BLaER1 treated with 17β-estradiol and CSF1 and Interleukin-3, amounts not matched to agents 10 nM and 100 nM (cell line): ENCODE measurements around the gene LAG3.
"Not testable (repeated sequence)": the region's sequence is repeated elsewhere in the genome, so short reads cannot be mapped to it uniquely, and the experiment has no call there.

Experiments used
- H3K27ac ChIP-seq, 11 experiments: shearing (Covaris generic); formaldehyde crosslinking; 2 replicates each; pipeline ENCODE4 v1.8.1; 2022
- H3K27me3 ChIP-seq, 11 experiments: shearing (Covaris generic); formaldehyde crosslinking; 2 replicates each; pipeline ENCODE4 v1.8.1; 2022
- H3K36me3 ChIP-seq, 11 experiments: shearing (Covaris generic); formaldehyde crosslinking; 2 replicates each; pipeline ENCODE4 v1.8.1; 2022
- H3K4me1 ChIP-seq, 10 experiments: shearing (Covaris generic); formaldehyde crosslinking; 2 replicates each; pipeline ENCODE4 v1.8.1; 2022
- H3K4me2 ChIP-seq, 11 experiments: shearing (Covaris generic); formaldehyde crosslinking; 2 replicates each; pipeline ENCODE4 v1.8.1; 2022
- H3K4me3 ChIP-seq, 10 experiments: shearing (Covaris generic); formaldehyde crosslinking; 2 replicates each; pipeline ENCODE4 v1.8.1; 2022
- H3K9ac ChIP-seq, 11 experiments: shearing (Covaris generic); formaldehyde crosslinking; 2 replicates each; pipeline ENCODE4 v1.8.1; 2022
- H3K9me3 ChIP-seq, 11 experiments: shearing (Covaris generic); formaldehyde crosslinking; replicated peaks in 1 of 11; 2 replicates each; pipeline ENCODE4 v1.8.1; 2022
- H4K20me1 ChIP-seq, 11 experiments: shearing (Covaris generic); formaldehyde crosslinking; 2 replicates each; pipeline ENCODE4 v1.8.1; 2022
- Cebpa-rat ChIP-seq, 11 experiments: shearing (Covaris generic); IDR thresholded peaks; 2 replicates each; pipeline ENCODE4 v1.8.1; 2022

The LAG3 gene

DNA sequence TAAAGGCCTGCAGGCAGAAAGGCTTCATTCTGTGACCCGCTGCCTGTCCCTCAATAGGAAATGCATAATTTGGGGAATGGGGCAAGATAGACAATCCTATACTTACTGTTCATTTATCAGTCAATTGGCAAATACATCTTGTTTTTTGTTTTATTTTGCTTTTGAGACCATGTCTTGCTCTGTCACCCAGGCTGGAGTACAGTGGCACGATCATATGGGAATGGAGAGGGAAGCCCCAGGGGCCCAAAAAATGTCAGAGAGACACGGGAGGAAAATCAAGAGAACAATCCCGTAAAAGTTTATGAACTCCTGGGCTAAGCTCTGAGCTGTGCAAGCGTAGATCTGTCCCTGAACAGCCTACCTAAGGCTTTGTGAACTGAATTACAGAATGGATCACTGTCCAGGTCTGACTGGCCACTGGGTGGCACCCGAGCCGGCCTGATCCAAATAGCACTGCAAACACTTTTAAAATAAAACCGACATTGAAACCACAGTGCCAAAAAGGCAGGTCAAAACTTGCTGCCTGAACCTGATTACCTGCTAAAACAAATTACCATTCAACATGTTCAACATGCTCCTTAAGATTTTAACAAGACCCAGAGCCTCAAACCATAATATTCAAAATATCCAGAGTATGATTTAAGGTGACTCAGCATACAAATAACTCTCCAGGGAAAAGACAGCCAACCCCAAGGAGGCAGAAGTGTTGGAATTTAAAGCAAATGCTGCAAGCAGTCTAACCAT is 36.7 kb upstream of the LAG3 start:
- H3K4me1 ChIP-seq, result peaks cover 0 to 19% (median 14%) of the 10 kb centered on the region in 10 experiments; a peak in 17 of 20 replicates
- peak overlapping the region in 2 of 11 experiments; percentile 2 to 45; a peak in 3 of 22 replicates for H3K9ac ChIP-seq
- peak overlapping the region in 9 of 11 experiments; percentile 1 to 47 (median 27); a peak in 9 of 22 replicates for H3K4me2 ChIP-seq
- H3K9me3 ChIP-seq, result no peaks in the 10 kb centered on the region
- TF ChIP-seq Cebpa-rat (IDR thresholded peaks at IDR 0.05), result no peak
- H3K27me3 ChIP-seq, result no peaks in the 10 kb centered on the region
- H4K20me1 ChIP-seq, result peaks cover 0 to 12% (median 0%) of the 10 kb centered on the region in 11 experiments; a peak in 3 of 22 replicates
- peak overlapping the region in 1 of 11 experiments; percentile 8; a peak in 2 of 22 replicates for H3K27ac ChIP-seq
- H3K36me3 ChIP-seq, result peaks cover 13 to 49% (median 37%) of the 10 kb centered on the region in 11 experiments
- H3K4me3 ChIP-seq, result no peak overlapping the region

DNA sequence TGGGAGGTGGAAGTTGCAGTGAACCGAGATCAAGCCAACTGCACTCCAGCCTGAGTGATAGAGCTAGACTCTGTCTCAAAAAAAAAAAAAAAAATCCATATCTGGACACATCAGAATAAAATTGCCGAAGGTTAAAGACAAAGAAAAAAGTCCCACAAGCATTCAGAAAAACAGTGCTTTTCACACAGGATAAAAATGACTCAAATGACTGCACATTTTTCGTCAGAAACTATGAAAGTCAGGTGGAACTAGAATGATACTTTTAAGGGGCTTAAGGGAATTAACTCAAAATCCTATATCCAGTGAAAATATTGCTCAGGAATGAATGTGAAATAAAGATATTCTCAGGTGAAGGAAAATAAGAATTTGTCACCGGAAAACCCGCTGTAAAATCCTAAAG is 35.6 kb upstream of the LAG3 start:
- TF ChIP-seq Cebpa-rat (IDR thresholded peaks at IDR 0.05), result no peak
- Histone ChIP-seq H3K27ac (no peak overlapping the region), H4K20me1 (peaks cover 0 to 6% (median 0%) of the 10 kb centered on the region in 11 experiments; a peak in 1 of 22 replicates)

DNA sequence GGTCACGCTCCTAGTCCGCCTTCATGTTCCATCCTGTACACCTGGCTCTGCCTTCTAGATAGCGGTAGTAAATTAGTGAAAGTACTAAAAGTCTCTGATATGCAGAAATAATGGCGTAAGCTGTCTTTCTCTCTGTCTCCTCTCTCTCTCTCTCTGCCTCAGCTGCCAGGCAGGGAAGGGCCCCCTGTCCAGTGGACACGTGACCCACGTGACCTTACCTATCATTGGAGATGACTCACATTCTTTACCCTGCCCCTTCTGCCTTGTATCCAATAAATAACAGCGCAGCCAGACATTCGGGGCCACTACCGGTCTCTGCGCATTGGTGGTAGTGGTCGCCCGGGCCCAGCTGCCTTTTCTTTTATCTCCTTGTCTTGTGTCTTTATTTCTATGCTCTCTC is 30.2 kb upstream of the LAG3 start:
- H3K4me1 ChIP-seq, result peaks cover 16 to 29% (median 23%) of the 10 kb centered on the region in 10 experiments
- not testable (repeated sequence) for H3K9ac ChIP-seq, H3K27me3 ChIP-seq, H3K4me2 ChIP-seq, H3K9me3 ChIP-seq, H3K4me3 ChIP-seq, H4K20me1 ChIP-seq, H3K27ac ChIP-seq
- peaks cover 4 to 12% (median 10%) of the 10 kb centered on the region in 11 experiments for H3K36me3 ChIP-seq

More for the DNA sequence above, 35.6 kb upstream of the LAG3 start:
- no peaks in the 10 kb centered on the region for H3K27me3 ChIP-seq
- peaks cover 0 to 15% (median 10%) of the 10 kb centered on the region in 10 experiments; a peak in 16 of 20 replicates for H3K4me1 ChIP-seq
- H3K9me3 ChIP-seq, result no peaks in the 10 kb centered on the region
- H3K4me3 ChIP-seq, result no peak overlapping the region
- H3K36me3 ChIP-seq, result peaks cover 3 to 38% (median 26%) of the 10 kb centered on the region in 11 experiments; a peak in 19 of 22 replicates
- no peak overlapping the region for H3K4me2 ChIP-seq
- H3K9ac ChIP-seq, result no peak overlapping the region

DNA sequence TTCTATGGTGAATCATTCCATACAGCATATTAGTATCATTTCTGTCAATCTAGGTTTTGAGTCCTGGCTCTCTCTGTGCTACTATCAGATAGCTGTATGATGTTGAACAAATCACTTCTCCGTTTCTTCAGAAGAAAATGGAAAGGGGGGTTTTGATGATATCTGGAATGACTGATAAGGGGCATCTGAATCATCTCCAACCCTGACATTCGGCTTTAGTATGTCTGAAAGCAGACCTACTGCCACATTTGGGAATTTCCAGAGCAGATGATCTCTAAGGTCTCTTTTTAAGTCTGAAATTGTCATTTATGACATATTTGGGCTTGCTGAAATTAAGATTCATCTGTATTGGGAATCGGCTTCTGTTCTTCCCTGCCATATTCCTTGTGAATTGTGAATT is 29.5 kb upstream of the LAG3 start:
- Histone ChIP-seq H3K9ac (no peak overlapping the region), H4K20me1 (peaks cover 0 to under 1% (median 0%) of the 10 kb centered on the region in 11 experiments; a peak in 1 of 22 replicates), H3K27ac (no peak overlapping the region), H3K27me3 (no peaks in the 10 kb centered on the region), H3K9me3 (no peaks in the 10 kb centered on the region), H3K4me2 (no peak overlapping the region), H3K4me1 (peaks cover 16 to 34% (median 25%) of the 10 kb centered on the region in 10 experiments), H3K4me3 (no peak overlapping the region), H3K36me3 (peaks cover 11 to 19% (median 17%) of the 10 kb centered on the region in 11 experiments)
- TF ChIP-seq Cebpa-rat (IDR thresholded peaks at IDR 0.05), result no peak

DNA sequence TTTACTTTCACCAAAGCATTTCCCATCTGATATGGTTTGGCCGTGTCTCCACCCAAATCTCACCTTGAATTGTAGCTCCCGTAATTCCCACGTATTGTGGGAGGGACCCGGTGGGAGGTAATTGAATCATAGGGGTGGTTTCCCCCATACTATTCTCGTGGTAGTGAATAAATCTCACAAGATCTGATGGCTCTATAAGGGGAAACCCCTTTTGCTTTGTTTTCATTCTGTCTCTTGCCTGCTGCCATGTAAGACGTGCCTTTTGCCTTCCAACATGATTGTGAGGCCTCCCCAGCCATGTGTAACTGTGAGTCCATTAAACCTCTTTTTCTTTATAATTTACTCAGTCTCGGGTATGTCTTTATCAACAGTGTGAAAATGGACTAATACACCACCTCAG is 29.0 kb upstream of the LAG3 start:
- H3K27ac ChIP-seq, H3K4me2 ChIP-seq, H3K4me3 ChIP-seq, H4K20me1 ChIP-seq, H3K9ac ChIP-seq, H3K27me3 ChIP-seq, H3K9me3 ChIP-seq: not testable (repeated sequence)
- H3K4me1 ChIP-seq, result peaks cover 16 to 34% (median 25%) of the 10 kb centered on the region in 10 experiments
- peaks cover 16 to 24% (median 22%) of the 10 kb centered on the region in 11 experiments for H3K36me3 ChIP-seq

DNA sequence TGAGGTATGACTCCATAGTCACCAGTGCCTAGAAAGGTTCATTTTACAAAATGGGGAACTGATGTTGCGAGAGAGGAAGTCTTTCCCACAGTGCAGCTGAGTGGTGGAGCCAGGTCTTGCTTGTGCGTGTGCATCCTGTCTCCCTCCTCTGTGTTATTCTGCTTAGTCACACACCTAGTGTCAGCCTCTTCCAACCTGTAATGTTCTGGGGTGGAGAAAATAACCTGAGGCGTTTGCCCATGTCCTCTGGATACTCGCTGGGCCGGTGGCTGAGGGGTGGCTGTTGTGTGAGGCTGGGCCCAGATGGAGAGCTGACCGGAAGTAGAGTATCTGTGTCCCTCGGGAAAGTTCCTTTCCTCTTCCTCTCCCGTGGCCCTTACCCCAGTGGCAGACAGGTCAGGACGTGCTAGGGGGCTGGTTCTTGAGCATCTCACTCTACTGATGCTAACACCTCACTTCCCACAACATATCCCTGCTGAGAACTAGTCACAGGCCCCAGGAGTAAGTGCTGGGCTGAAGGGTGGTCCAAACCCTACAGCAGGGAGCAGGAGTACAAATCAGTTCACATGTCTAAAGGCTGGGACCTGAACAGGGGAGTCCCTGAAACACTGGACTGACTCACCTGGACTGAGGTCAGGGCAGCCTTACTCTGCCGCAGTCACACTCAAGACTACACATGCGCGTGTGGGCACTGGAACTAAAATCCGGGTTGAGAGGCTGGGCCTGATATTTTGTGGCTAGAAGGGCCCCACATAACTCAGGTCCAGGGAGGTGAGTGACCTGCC is 26.4 kb upstream of the LAG3 start:
- peak overlapping the region in 10 of 11 experiments; percentile 31 to 65 (median 53); a peak in 17 of 22 replicates for H3K9ac ChIP-seq
- H3K27me3 ChIP-seq, result no peaks in the 10 kb centered on the region
- H3K4me1 ChIP-seq, result peaks cover 17 to 44% (median 31%) of the 10 kb centered on the region in 10 experiments
- peaks cover 0 to 18% (median 0%) of the 10 kb centered on the region in 11 experiments; a peak in 4 of 22 replicates for H4K20me1 ChIP-seq
- H3K9me3 ChIP-seq, result no peaks in the 10 kb centered on the region
- H3K4me3 ChIP-seq, result no peak overlapping the region
- peak in 1 of 11 experiments; percentile 19; a peak in 2 of 22 replicates for TF ChIP-seq Cebpa-rat (IDR thresholded peaks at IDR 0.05)
- peaks cover 42 to 50% (median 48%) of the 10 kb centered on the region in 11 experiments for H3K36me3 ChIP-seq
- H3K27ac ChIP-seq, result peak overlapping the region; percentile 54 to 84 (median 74); a peak in 21 of 22 replicates
- peak overlapping the region; percentile 67 to 86 (median 81) for H3K4me2 ChIP-seq

DNA sequence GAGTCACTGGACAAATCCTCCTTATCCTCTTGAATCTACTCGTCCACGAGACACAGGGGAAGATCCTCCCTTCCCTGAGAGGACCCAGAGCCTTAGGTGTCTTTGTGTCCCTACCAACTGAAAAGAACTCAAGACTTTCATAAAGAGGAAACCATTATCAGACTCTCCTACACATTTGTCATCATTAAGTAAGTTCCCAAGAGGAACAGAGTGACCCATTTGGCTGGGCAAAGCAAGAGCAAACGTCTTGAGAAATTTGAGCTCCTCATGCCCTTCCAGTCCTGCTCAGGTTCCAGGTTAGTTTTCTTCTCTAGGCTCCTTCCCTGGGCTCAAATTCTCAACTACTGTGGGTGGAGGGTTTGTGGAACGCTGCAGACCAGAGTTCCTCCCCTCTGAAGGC is 25.1 kb upstream of the LAG3 start:
- Histone ChIP-seq H3K27me3 (no peaks in the 10 kb centered on the region), H4K20me1 (peaks cover 0 to 31% (median 9%) of the 10 kb centered on the region in 11 experiments; a peak in 12 of 22 replicates), H3K9ac (no peak overlapping the region; a peak in 1 of 22 replicates), H3K4me2 (peak overlapping the region in 1 of 11 experiments; percentile 3; a peak in 1 of 22 replicates), H3K4me1 (peaks cover 29 to 57% (median 44%) of the 10 kb centered on the region in 10 experiments), H3K9me3 (no peaks in the 10 kb centered on the region), H3K36me3 (peaks cover 53 to 61% (median 59%) of the 10 kb centered on the region in 11 experiments), H3K4me3 (no peak overlapping the region), H3K27ac (peak overlapping the region in 6 of 11 experiments; percentile 37 to 84 (median 80); a peak in 7 of 22 replicates)
- no peak for TF ChIP-seq Cebpa-rat (IDR thresholded peaks at IDR 0.05)

DNA sequence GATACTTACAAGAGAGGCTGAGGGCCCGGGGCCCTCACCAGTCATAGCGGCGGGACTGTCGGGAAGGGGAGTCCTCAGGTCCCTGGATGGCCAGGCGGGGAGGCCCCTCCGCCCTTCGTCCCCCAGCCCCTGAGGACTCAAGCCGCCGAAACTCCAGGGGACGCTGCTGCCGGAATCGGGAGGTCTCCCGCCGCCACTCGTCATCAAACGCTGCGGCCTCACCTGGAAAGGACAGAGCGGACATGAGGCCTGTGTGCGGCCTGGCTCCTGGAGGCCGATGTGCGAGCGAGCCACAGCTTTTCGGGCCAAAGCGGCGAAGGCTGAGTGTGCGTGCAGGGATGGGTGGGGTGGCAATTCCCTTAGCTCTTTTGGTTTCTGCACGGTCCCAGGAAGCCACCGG is 23.6 kb upstream of the LAG3 start:
- H3K36me3 ChIP-seq, result peaks cover 53 to 61% (median 59%) of the 10 kb centered on the region in 11 experiments
- no peak overlapping the region for H3K4me3 ChIP-seq
- peaks cover 0 to 36% (median 11%) of the 10 kb centered on the region in 11 experiments; a peak in 12 of 22 replicates for H4K20me1 ChIP-seq
- no peak overlapping the region for H3K4me2 ChIP-seq
- TF ChIP-seq Cebpa-rat (IDR thresholded peaks at IDR 0.05), result no peak
- no peaks in the 10 kb centered on the region for H3K27me3 ChIP-seq
- no peak overlapping the region for H3K9ac ChIP-seq
- peaks cover 32 to 61% (median 47%) of the 10 kb centered on the region in 10 experiments for H3K4me1 ChIP-seq
- no peaks in the 10 kb centered on the region for H3K9me3 ChIP-seq
- no peak overlapping the region for H3K27ac ChIP-seq
